Fibroblast of skin of back (primary cell): ENCODE results near the gene PIGQ.

Experiments used
- DNase-seq: peaks from one replicate; pipeline ENCODE4 v3.0.0-alpha.2; 2013

PIGQ gene

GRCh38 chr16:534135-534534, 35.6 kb upstream of the PIGQ start:
- no peak for DNase-seq

DNA sequence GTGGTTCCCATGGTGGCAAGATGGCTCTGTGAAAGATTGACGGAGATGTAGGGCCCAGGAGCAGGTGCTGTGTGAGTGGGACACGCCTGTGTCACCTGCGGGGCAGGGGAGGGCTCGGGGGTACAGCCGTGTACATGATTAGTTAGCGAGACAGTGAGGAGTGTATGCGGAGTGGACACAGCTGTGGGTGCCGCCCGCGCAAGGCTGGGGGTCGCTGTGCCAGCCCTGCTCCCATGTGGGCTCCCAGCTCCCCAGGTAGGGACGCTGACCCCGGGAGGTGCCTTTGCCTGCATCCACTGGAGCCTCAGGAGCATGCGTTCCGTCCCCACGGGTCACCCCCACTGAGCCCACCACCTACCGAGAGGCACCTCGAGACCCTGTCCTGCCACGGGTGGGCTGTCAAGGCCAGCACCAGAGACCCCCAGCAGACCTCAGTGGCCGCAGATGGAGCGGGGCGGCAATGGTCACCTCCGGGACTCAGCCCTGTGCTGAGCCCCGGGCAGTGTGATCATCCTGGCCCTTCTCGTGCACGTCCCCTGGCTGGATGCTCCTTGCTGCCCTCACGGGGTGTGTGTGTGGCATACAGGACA, 34.8 kb upstream of the PIGQ start:
- no peak for DNase-seq

GRCh38 chr16:535446-536405, 34.0 kb upstream of the PIGQ start:
- DNase-seq = peak; percentile 85

GRCh38 chr16:536746-537145, 33.0 kb upstream of the PIGQ start:
- no peak for DNase-seq

- no peak for DNase-seq
Measured at GRCh38 chr16:537415-538335, 32.1 kb upstream of the PIGQ start.

GRCh38 chr16:539901-540530, 29.8 kb upstream of the PIGQ start:
- DNase-seq = peak; percentile 65

DNA sequence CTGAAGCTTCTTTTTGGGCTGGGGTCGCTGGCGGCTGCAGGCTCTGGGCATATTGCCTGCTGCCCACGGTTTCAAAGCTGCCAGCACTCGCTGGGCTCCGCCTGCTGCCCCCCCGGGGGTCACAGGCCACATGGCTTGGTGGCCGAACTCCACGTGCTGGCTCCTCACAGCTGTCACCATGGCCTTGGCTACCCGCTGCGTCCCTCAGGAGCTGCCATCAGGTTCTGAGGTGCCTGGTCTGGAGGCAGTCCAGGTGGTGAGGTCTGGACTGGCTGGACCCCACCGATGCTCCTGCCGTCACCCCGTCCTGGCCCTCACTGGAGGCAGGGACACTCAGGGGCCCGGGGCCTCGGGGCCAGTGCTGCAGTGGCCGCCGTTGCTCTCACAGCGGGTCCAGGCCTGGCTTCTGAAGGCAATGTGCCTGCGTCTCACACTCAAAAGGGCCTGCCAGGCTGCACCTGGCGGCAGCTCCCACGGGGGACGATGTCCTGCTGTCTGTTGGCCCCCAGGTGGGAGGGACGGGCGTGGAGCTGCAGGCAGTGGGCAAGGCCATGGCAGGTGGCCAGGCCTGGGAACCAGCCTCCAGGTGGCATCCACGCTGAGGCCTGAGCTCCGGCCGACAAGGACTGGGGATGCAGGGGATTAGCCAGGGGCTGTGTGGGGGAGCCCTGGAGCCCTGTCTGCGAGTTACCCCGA, 29.0 kb upstream of the PIGQ start:
- DNase-seq = no peak

GRCh38 chr16:543301-544164, 26.2 kb upstream of the PIGQ start:
- no peak for DNase-seq

DNA sequence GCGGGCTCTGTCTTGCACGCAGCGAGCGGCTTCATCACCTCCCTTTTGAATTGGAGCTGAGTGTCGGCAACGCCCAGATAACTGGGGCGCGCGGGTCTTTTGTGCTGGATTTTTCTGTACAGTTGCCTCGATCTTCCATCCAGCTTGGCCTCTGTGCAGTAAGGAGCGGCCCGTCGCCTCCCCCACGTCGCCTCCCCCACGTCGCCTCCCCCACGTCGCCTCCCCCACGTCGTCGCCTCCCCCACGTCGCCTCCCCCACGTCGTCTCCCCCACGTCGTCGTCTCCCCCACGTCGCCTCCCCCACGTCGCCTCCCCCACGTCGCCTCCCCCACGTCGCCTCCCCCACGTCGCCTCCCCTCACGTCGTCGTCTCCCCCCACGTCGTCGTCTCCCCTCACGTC, 25.3 kb upstream of the PIGQ start:
- DNase-seq = no peak

- DNase-seq = peak; percentile 22
Measured at GRCh38 chr16:546909-547770, 22.6 kb upstream of the PIGQ start.

DNA sequence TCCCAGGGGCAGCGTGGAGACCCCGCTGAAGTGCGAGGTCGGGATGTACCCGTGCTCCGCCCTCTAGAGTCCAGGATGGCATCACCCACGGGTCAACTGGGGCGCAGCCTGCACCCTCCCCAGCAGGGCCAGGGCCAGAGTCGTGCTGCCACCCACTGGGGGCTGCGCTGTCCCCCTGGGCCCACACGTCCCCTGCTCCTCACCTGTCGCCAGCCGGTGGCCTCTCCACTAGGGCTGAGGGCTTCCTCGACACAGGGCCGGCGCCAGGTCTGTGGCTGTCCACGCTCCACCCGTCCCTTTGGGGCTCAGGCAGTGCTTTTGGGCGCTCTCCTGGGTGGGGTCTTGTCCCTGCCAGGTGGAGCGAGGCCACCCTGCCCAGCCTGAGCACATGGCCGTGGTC, 21.2 kb upstream of the PIGQ start:
- no peak for DNase-seq

DNA sequence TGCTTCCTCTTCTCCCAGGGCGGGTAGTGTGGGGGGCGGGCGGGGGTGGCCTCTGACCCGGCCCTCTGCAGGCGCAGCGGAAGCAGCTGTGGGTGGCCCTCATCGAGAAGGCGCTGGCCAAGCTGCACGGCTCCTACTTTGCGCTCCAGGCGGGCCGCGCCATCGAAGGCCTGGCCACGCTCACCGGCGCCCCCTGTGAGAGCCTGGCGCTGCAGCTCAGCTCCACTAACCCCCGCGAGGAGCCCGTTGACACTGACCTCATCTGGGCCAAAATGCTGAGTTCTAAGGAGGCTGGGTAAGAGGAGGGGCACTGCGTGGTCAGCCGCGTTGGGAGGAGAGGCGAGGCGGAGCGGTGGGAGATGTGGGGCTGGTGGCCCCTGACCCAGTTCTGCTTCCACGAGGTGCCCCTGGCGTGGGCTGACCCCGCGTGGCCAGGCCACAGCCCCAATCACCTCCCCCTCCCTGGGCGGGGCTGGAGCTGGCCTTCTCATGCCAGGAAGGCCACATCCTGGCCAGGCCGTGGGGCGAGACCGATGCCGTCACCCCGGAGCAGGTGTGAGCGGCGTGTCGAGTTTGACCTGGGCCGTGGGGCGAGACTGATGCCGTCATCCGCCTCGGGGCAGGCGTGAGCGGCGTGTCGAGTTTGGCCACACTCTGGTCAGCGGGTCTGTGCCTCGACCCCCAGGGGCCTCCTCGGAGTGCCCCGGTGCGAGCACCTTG, 20.1 kb upstream of the PIGQ start:
- DNase-seq = no peak

DNA sequence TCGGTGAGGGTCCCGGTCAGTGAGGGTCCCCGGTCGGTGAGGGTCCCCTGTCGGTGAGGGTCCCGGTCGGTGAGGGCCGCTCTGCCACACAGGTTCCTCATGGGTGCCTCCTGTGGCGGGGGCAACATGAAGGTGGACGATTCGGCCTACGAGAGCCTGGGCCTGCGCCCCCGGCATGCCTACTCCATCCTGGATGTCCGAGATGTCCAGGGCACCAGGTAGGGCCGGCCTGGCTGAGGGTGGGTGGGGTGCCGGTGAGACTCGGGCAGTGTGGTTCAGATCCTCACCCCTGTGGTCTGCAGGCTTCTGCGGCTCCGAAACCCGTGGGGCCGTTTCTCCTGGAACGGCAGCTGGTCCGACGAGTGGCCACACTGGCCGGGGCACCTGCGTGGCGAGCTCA, 18.6 kb upstream of the PIGQ start:
- no peak for DNase-seq

DNA sequence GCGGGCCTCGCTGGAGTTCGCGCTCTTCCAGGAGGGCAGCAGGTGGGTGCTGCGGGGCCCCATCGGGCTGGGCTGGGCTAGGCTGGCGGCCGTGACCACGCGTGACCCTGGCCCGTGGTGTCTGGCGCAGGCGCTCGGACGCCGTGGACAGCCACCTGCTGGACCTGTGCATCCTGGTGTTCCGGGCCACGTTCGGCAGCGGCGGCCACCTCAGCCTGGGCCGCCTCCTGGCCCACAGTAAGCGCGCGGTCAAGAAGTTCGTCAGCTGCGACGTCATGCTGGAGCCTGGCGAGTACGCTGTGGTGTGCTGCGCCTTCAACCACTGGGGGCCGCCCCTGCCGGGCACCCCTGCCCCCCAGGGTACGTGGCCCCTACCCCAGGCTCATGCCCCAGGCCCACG, 17.6 kb upstream of the PIGQ start:
- DNase-seq = no peak

GRCh38 chr16:553601-554296, 16.0 kb upstream of the PIGQ start:
- no peak for DNase-seq

- DNase-seq = no peak
Measured at GRCh38 chr16:554297-554621, 15.5 kb upstream of the PIGQ start.

- DNase-seq = no peak
Measured at GRCh38 chr16:554640-555365, 15.0 kb upstream of the PIGQ start.
